Hepatocyte (in vitro differentiated cells): Measurements from ENCODE around the gene DIAPH3. TPM values are rescaled to one million over a fixed set of nuclear protein-coding genes. Genes with fewer than 3 reads are reported as not detected.

Experiments
- DNase-seq: peaks from one replicate; pipeline ENCODE4 v3.0.0-alpha.2; 2016; ENCODE audit warnings: low spot score
- H2AFZ ChIP-seq: fragments of 200-600 bp; sonication (generic); 2 replicates; pipeline ENCODE4 v1.6.0; 2016; ENCODE audit warnings: antibody characterized with exemption, mild to moderate bottlenecking
- H3K27ac ChIP-seq: fragments of 200-600 bp; sonication (generic); 2 replicates; pipeline ENCODE4 v1.5.1; 2016; ENCODE audit warnings: mild to moderate bottlenecking
- H3K27me3 ChIP-seq: fragments of 200-600 bp; sonication (generic); 2 replicates; pipeline ENCODE4 v1.6.1; 2016
- H3K36me3 ChIP-seq: fragments of 200-600 bp; sonication (generic); replicated peaks from 2 replicates; pipeline ENCODE4 v1.5.1; 2016; ENCODE audit warnings: low read depth; ENCODE audit not compliant: insufficient read depth
- H3K4me1 ChIP-seq: fragments of 200-600 bp; sonication (generic); 2 replicates; pipeline ENCODE4 v1.5.1; 2016; ENCODE audit warnings: mild to moderate bottlenecking, moderate library complexity; ENCODE audit not compliant: insufficient read depth
- H3K4me2 ChIP-seq: fragments of 200-600 bp; sonication (generic); 2 replicates; pipeline ENCODE4 v1.6.0; 2016
- H3K4me3 ChIP-seq: fragments of 200-600 bp; sonication (generic); 2 replicates; pipeline ENCODE4 v1.5.1; 2016; ENCODE audit warnings: mild to moderate bottlenecking
- H3K79me2 ChIP-seq: fragments of 200-600 bp; sonication (generic); 2 replicates; pipeline ENCODE4 v1.6.0; 2017; ENCODE audit warnings: mild to moderate bottlenecking
- H3K9me2 ChIP-seq: fragments of 200-600 bp; sonication (generic); replicated peaks from 2 replicates; pipeline ENCODE4 v1.6.0; 2017; ENCODE audit warnings: mild to moderate bottlenecking; ENCODE audit not compliant: insufficient read depth
- H3K9me3 ChIP-seq: fragments of 200-600 bp; sonication (generic); 2 replicates; pipeline ENCODE4 v1.5.1; 2016; ENCODE audit warnings: low read depth, mild to moderate bottlenecking
- H4K20me1 ChIP-seq: fragments of 200-600 bp; sonication (generic); 2 replicates; pipeline ENCODE4 v1.6.0; 2016; ENCODE audit warnings: mild to moderate bottlenecking; ENCODE audit not compliant: insufficient read depth, poor library complexity, severe bottlenecking
- CTCF ChIP-seq: fragments of 200-600 bp; sonication (generic); IDR thresholded peaks from 2 replicates; pipeline ENCODE4 v1.5.1; 2016; ENCODE audit warnings: antibody characterized with exemption, mild to moderate bottlenecking; ENCODE audit not compliant: poor library complexity
- EZH2 ChIP-seq: fragments of 200-600 bp; sonication (generic); IDR thresholded peaks from 2 replicates; pipeline ENCODE4 v1.6.1; 2016; ENCODE audit warnings: antibody characterized with exemption, mild to moderate bottlenecking, borderline replicate concordance
- EZH2phosphoT487 ChIP-seq: fragments of 200-600 bp; sonication (generic); IDR thresholded peaks from one replicate; pipeline ENCODE4 v1.6.1; 2018; ENCODE audit warnings: antibody characterized with exemption, mild to moderate bottlenecking, low read depth, moderate library complexity; ENCODE audit not compliant: unreplicated experiment, severe bottlenecking
- WGBS: methylation state at CpG from one replicate; pipeline ENCODE4 v1.1.6; 2016; ENCODE audit warnings: low lambda C conversion rate; ENCODE audit errors: missing lambda C conversion rate; 5-methylcytosine and 5-hydroxymethylcytosine counted together
- polyA plus RNA-seq: library from polyadenylated mRNA; unstranded; fragments of >200 nt; fragmentation: Nextera tagmentation; extraction: Ambion mirVana; gene quantifications from 2 replicates; pipeline ENCODE4 v1.2.1, GENCODE V29; 2016
- total RNA-seq: library from RNA; depleted of rRNA; stranded (reverse); fragments of >200 nt; gene quantifications from 2 replicates; pipeline ENCODE4 v1.2.3, GENCODE V29; 2014

The DIAPH3 gene
- total and polyA plus RNA-seq, 2 experiments from 2014 or later = 4.7 to 7.9 TPM

GRCh38 chr13:59643906-59644626 lies 519.7 kb downstream of the DIAPH3 start:
- 9% methylated on average over 3 of the region's 3 CpGs for WGBS

GRCh38 chr13:59643364-59643841 lies 520.3 kb downstream of the DIAPH3 start:
- Histone ChIP-seq H3K4me1 (no peaks in the 10 kb centered on the region), H3K9me3 (no peaks in the 10 kb centered on the region), H3K4me2 (no peak overlapping the region), H3K79me2 (no peaks in the 10 kb centered on the region), H3K36me3 (no peaks in the 10 kb centered on the region), H3K9me2 (no peaks in the 10 kb centered on the region), H3K27me3 (no peaks in the 10 kb centered on the region), H4K20me1 (no peaks in the 10 kb centered on the region), H3K4me3 (no peak overlapping the region), H3K27ac (no peak overlapping the region), H2AFZ (no peak overlapping the region)
- 38% methylated on average over 6 of the region's 6 CpGs for WGBS
- DNase-seq = no peak
- TF ChIP-seq EZH2 = no peak
- no peak for TF ChIP-seq CTCF

More at GRCh38 chr13:59643906-59644626, 519.7 kb downstream of the DIAPH3 start:
- Histone ChIP-seq H2AFZ (no peak overlapping the region), H3K79me2 (no peaks in the 10 kb centered on the region), H3K4me2 (no peak overlapping the region), H4K20me1 (no peaks in the 10 kb centered on the region), H3K27me3 (no peaks in the 10 kb centered on the region), H3K27ac (no peak overlapping the region), H3K4me1 (no peaks in the 10 kb centered on the region), H3K9me2 (no peaks in the 10 kb centered on the region), H3K9me3 (no peaks in the 10 kb centered on the region), H3K36me3 (no peaks in the 10 kb centered on the region), H3K4me3 (no peak overlapping the region)
- no peak for DNase-seq
- no peak for TF ChIP-seq EZH2
- no peak for TF ChIP-seq CTCF
- no peak for TF ChIP-seq EZH2phosphoT487

- no peaks in the 10 kb centered on the region for H3K27me3 ChIP-seq
- TF ChIP-seq EZH2phosphoT487 (no peak), EZH2 (no peak), CTCF (no peak)
- 79% methylated on average over 1 of the region's 1 CpG for WGBS
- H3K4me1 ChIP-seq = no peaks in the 10 kb centered on the region
- no peak overlapping the region for H2AFZ ChIP-seq
- no peaks in the 10 kb centered on the region for H3K79me2 ChIP-seq
- no peaks in the 10 kb centered on the region for H3K9me2 ChIP-seq
- no peak overlapping the region for H3K27ac ChIP-seq
- no peak for DNase-seq
- H3K4me2 ChIP-seq = no peak overlapping the region
- H3K36me3 ChIP-seq = no peaks in the 10 kb centered on the region
- no peaks in the 10 kb centered on the region for H4K20me1 ChIP-seq
- no peaks in the 10 kb centered on the region for H3K9me3 ChIP-seq
- no peak overlapping the region for H3K4me3 ChIP-seq
Measured at GRCh38 chr13:59641817-59642216, 521.9 kb downstream of the DIAPH3 start.
